ENCODE data around the gene FILIP1L.

GRCh38 chr3:99900248-99900647, 214.1 kb downstream of the FILIP1L start:
- no peak for TF ChIP-seq CTCF (conservative IDR thresholded peaks at IDR 0.05; ENCODE audit: low read length)
- no peak for TF ChIP-seq EZH2phosphoT487 (IDR thresholded peaks at IDR 0.05; ENCODE audit: borderline replicate concordance, low read depth, low read length)
